HepG2 (cell line): ENCODE results near the gene MORN3. TPM values are rescaled to one million over a fixed set of nuclear protein-coding genes. Genes with fewer than 3 reads are reported as not detected.
A peak's percentile ranks its signal among the peaks of the same experiment; 100 is the strongest.

ENCODE experiments used
- ARID2 ChIP-seq: sonication (generic); formaldehyde crosslinking; IDR thresholded peaks from 2 replicates; pipeline ENCODE4 v1.8.1; 2022; ENCODE audit warnings: mild to moderate bottlenecking, missing genetic modification reagents, borderline replicate concordance
- CBFB ChIP-seq: sonication (generic); formaldehyde crosslinking; IDR thresholded peaks from 2 replicates; pipeline ENCODE4 v1.4.0; 2020; ENCODE audit warnings: missing genetic modification reagents
- DR1 ChIP-seq: sonication (generic); formaldehyde crosslinking; IDR thresholded peaks from 2 replicates; pipeline ENCODE4 v1.8.0; 2021; ENCODE audit warnings: mild to moderate bottlenecking, missing genetic modification reagents, inconsistent platforms
- GTF2F1 ChIP-seq: fragments of 150-350 bp; IDR thresholded peaks from 2 replicates; pipeline ENCODE4 v1.6.1; 2014; ENCODE audit warnings: low read length
- HOXA7 ChIP-seq: sonication (generic); formaldehyde crosslinking; IDR thresholded peaks from 2 replicates; pipeline ENCODE4 v1.8.1; 2022; ENCODE audit warnings: mild to moderate bottlenecking, missing genetic modification reagents, moderate library complexity
- ISL2 ChIP-seq: sonication (generic); formaldehyde crosslinking; IDR thresholded peaks from 2 replicates; pipeline ENCODE4 v1.5.0; 2020; ENCODE audit warnings: missing genetic modification reagents
- MYNN ChIP-seq: sonication (generic); formaldehyde crosslinking; IDR thresholded peaks from 2 replicates; pipeline ENCODE4 v1.4.0; 2020; ENCODE audit warnings: mild to moderate bottlenecking, low read depth, missing genetic modification reagents
- NCOA1 ChIP-seq: sonication (generic); formaldehyde crosslinking; IDR thresholded peaks from 2 replicates; pipeline ENCODE4 v1.9.0; 2021; ENCODE audit warnings: missing genetic modification reagents
- PCBP1 ChIP-seq: fragments of 200-400 bp; formaldehyde crosslinking; IDR thresholded peaks from 2 replicates; pipeline ENCODE4 v1.6.1; 2017; ENCODE audit warnings: mild to moderate bottlenecking, low read depth, low read length, borderline replicate concordance
- REPIN1 ChIP-seq: sonication (generic); formaldehyde crosslinking; IDR thresholded peaks from 2 replicates; pipeline ENCODE4 v1.8.0; 2022; ENCODE audit warnings: missing genetic modification reagents, low read depth, mild to moderate bottlenecking, borderline replicate concordance
- SMARCC2 ChIP-seq: fragments of 450-650 bp; IDR thresholded peaks from 2 replicates; pipeline ENCODE4 v1.6.1; 2017; ENCODE audit warnings: antibody characterized with exemption, mild to moderate bottlenecking
- SMC3 ChIP-seq: IDR thresholded peaks from 2 replicates; pipeline ENCODE4 v1.6.1; 2011; ENCODE audit warnings: low read length, improper control_type of control experiment
- STAG1 ChIP-seq: sonication (generic); formaldehyde crosslinking; IDR thresholded peaks from 2 replicates; pipeline ENCODE4 v1.4.0; 2020; ENCODE audit warnings: missing genetic modification reagents
- ZNF30 ChIP-seq: sonication (generic); formaldehyde crosslinking; IDR thresholded peaks from 2 replicates; pipeline ENCODE4 v1.5.0; 2020; ENCODE audit warnings: mild to moderate bottlenecking, missing genetic modification reagents
- ZNF550 ChIP-seq: sonication (generic); formaldehyde crosslinking; IDR thresholded peaks from 2 replicates; pipeline ENCODE4 v1.4.0; 2020; ENCODE audit warnings: mild to moderate bottlenecking, missing genetic modification reagents, borderline replicate concordance
- ZNF720 ChIP-seq: sonication (generic); formaldehyde crosslinking; IDR thresholded peaks from 2 replicates; pipeline ENCODE4 v1.4.0; 2020; ENCODE audit warnings: missing genetic modification reagents
- ZNF850 ChIP-seq: sonication (generic); formaldehyde crosslinking; conservative IDR thresholded peaks from 2 replicates; pipeline ENCODE4 v1.9.0; 2021; ENCODE audit warnings: mild to moderate bottlenecking, missing genetic modification reagents
- polyA plus RNA-seq, 8 experiments: library from polyadenylated mRNA; depleted of rRNA in 3 of 8; stranded (reverse) in 7 of 8; unstranded in 1 of 8; fragments of >200 nt; fragmentation: Illumina TruSeq in 4 of 8; extraction: Trizol in 4 of 8; gene quantifications; 2 replicates each; pipeline versions ENCODE4 v1.2.1 to v1.2.3, GENCODE V29; 2011 to 2016; ENCODE audit warnings: low read depth in 4 of 8, missing spikeins in 1 of 8, mixed read lengths in 1 of 8; ENCODE audit not compliant: insufficient read depth in 1 of 8
- total RNA-seq, 5 experiments: library from RNA; depleted of rRNA; stranded (reverse); fragments of >200 nt; fragmentation: Illumina TruSeq; extraction: Trizol; gene quantifications; 2 replicates each; pipeline ENCODE4 v1.2.3, GENCODE V29; 2016; ENCODE audit warnings: low read depth in 1 of 5
- TF ChIP-seq, protein P1 (sequence below): sonication (generic); formaldehyde crosslinking; IDR thresholded peaks from 2 replicates; pipeline ENCODE4 v1.4.0; 2020; ENCODE audit warnings: missing genetic modification reagents
- TF ChIP-seq, protein P2 (sequence below): sonication (generic); formaldehyde crosslinking; IDR thresholded peaks from 2 replicates; pipeline ENCODE4 v1.5.0; 2020; ENCODE audit warnings: mild to moderate bottlenecking, missing genetic modification reagents, borderline replicate concordance
- TF ChIP-seq, protein P3 (sequence below): sonication (generic); formaldehyde crosslinking; IDR thresholded peaks from 2 replicates; pipeline ENCODE4 v1.4.0; 2020; ENCODE audit warnings: missing genetic modification reagents, borderline replicate concordance
- TF ChIP-seq, protein P4 (sequence below): sonication (generic); formaldehyde crosslinking; conservative IDR thresholded peaks from 2 replicates; pipeline ENCODE4 v1.8.0; 2022; ENCODE audit warnings: low read depth, missing genetic modification reagents
- TF ChIP-seq, protein P5 (sequence below): sonication (generic); formaldehyde crosslinking; IDR thresholded peaks from 2 replicates; pipeline ENCODE4 v1.5.0; 2020; ENCODE audit warnings: mild to moderate bottlenecking, missing genetic modification reagents, moderate library complexity

MORN3 gene
- total and polyA plus RNA-seq, 2 of the 13 experiments (the other 11 are each of a cell fraction or from before 2014, with no cell fraction given), result 1.1 to 2.0 TPM

DNA sequence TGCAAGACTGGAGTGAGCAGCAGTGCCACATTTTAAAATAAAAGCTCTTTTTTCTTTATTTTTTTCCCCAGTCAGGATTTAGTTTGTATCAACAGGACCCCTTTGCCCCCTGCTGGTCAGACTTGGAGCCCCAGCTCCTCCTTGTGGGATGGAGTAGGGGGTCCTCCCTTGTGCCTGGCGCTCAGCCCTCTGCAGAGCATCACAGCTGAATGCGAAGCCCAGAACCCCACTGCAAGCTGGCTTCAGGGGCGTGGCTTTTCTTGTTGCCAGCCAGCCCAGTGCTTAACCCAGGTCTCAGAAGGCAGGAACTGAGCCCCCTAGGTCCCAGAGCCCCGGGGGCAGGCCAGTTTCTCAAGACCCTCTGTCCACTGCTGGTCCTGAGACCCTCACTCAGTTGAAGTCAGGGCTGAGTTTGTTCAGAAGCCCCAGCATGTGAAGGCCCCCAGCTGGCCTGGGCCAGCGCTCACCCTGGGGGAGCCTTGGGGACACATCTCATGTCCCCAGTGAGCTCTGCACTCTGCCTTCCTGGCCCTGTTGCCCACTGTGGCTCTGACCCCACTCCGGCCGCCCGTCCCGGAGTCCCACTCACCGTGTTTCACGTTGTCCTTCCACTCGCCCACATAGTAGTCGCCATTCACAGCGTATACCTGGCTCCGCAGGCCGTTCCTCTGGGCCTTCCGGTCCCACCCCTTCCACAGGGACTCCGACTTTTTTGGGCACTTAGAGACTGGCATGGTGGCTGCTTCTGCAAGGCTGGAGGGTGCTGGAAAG, 519 bp downstream of the MORN3 start (continued):
- TF ChIP-seq, protein P1, sequence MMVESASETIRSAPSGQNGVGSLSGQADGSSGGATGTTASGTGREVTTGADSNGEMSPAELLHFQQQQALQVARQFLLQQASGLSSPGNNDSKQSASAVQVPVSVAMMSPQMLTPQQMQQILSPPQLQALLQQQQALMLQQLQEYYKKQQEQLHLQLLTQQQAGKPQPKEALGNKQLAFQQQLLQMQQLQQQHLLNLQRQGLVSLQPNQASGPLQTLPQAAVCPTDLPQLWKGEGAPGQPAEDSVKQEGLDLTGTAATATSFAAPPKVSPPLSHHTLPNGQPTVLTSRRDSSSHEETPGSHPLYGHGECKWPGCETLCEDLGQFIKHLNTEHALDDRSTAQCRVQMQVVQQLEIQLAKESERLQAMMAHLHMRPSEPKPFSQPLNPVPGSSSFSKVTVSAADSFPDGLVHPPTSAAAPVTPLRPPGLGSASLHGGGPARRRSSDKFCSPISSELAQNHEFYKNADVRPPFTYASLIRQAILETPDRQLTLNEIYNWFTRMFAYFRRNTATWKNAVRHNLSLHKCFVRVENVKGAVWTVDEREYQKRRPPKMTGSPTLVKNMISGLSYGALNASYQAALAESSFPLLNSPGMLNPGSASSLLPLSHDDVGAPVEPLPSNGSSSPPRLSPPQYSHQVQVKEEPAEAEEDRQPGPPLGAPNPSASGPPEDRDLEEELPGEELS (CRISPR knock-in tag), result no peak
- TF ChIP-seq DR1 (CRISPR knock-in tag), result no peak
- TF ChIP-seq SMC3, result peak; percentile 30; the same call in 1 of the 2 replicates
- no peak for TF ChIP-seq HOXA7 (CRISPR knock-in tag)
- TF ChIP-seq GTF2F1, result no peak
- TF ChIP-seq REPIN1 (CRISPR knock-in tag), result no peak
- TF ChIP-seq CBFB (CRISPR knock-in tag), result no peak
- TF ChIP-seq ZNF550 (CRISPR knock-in tag), result no peak
- no peak for TF ChIP-seq ISL2 (CRISPR knock-in tag)
- TF ChIP-seq, protein P2, sequence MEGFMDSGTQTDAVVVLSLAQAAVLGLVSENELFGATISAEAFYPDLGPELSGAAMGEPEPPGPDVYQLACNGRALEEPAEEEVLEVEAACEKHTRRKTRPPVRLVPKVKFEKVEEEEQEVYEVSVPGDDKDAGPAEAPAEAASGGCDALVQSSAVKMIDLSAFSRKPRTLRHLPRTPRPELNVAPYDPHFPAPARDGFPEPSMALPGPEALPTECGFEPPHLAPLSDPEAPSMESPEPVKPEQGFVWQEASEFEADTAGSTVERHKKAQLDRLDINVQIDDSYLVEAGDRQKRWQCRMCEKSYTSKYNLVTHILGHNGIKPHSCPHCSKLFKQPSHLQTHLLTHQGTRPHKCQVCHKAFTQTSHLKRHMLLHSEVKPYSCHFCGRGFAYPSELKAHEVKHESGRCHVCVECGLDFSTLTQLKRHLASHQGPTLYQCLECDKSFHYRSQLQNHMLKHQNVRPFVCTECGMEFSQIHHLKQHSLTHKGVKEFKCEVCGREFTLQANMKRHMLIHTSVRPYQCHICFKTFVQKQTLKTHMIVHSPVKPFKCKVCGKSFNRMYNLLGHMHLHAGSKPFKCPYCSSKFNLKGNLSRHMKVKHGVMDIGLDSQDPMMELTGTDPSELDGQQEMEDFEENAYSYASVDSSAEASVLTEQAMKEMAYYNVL (CRISPR knock-in tag), result no peak
- TF ChIP-seq MYNN (CRISPR knock-in tag), result no peak
- peak; percentile 70 for TF ChIP-seq STAG1 (CRISPR knock-in tag)
- TF ChIP-seq ZNF850 (CRISPR knock-in tag), result no peak
- TF ChIP-seq SMARCC2, result no peak
- TF ChIP-seq, protein P3, sequence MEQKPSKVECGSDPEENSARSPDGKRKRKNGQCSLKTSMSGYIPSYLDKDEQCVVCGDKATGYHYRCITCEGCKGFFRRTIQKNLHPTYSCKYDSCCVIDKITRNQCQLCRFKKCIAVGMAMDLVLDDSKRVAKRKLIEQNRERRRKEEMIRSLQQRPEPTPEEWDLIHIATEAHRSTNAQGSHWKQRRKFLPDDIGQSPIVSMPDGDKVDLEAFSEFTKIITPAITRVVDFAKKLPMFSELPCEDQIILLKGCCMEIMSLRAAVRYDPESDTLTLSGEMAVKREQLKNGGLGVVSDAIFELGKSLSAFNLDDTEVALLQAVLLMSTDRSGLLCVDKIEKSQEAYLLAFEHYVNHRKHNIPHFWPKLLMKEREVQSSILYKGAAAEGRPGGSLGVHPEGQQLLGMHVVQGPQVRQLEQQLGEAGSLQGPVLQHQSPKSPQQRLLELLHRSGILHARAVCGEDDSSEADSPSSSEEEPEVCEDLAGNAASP, result no peak
- TF ChIP-seq ZNF720 (CRISPR knock-in tag), result no peak
- TF ChIP-seq PCBP1, result 0 out of 2 replicates have a peak, but pooled peaks have one; percentile 36
- TF ChIP-seq, protein P4, sequence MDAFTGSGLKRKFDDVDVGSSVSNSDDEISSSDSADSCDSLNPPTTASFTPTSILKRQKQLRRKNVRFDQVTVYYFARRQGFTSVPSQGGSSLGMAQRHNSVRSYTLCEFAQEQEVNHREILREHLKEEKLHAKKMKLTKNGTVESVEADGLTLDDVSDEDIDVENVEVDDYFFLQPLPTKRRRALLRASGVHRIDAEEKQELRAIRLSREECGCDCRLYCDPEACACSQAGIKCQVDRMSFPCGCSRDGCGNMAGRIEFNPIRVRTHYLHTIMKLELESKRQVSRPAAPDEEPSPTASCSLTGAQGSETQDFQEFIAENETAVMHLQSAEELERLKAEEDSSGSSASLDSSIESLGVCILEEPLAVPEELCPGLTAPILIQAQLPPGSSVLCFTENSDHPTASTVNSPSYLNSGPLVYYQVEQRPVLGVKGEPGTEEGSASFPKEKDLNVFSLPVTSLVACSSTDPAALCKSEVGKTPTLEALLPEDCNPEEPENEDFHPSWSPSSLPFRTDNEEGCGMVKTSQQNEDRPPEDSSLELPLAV, result no peak
- 0 out of 2 replicates have a peak, but pooled peaks have one; percentile 41 for TF ChIP-seq ARID2 (CRISPR knock-in tag)
- no peak for TF ChIP-seq ZNF30
- TF ChIP-seq, protein P5, sequence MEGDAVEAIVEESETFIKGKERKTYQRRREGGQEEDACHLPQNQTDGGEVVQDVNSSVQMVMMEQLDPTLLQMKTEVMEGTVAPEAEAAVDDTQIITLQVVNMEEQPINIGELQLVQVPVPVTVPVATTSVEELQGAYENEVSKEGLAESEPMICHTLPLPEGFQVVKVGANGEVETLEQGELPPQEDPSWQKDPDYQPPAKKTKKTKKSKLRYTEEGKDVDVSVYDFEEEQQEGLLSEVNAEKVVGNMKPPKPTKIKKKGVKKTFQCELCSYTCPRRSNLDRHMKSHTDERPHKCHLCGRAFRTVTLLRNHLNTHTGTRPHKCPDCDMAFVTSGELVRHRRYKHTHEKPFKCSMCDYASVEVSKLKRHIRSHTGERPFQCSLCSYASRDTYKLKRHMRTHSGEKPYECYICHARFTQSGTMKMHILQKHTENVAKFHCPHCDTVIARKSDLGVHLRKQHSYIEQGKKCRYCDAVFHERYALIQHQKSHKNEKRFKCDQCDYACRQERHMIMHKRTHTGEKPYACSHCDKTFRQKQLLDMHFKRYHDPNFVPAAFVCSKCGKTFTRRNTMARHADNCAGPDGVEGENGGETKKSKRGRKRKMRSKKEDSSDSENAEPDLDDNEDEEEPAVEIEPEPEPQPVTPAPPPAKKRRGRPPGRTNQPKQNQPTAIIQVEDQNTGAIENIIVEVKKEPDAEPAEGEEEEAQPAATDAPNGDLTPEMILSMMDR, result peak; percentile 60
- no peak for TF ChIP-seq NCOA1 (CRISPR knock-in tag)
